GM13976 (cell line): ENCODE data around the gene ERG.

Experiments
- DNase-seq: peaks from one replicate; pipeline ENCODE4 v3.0.0; 2012; ENCODE audit warnings: low spot score
- CTCF ChIP-seq: IDR thresholded peaks from 2 replicates; pipeline ENCODE4 v1.5.1; 2012; ENCODE audit warnings: borderline replicate concordance, mild to moderate bottlenecking; ENCODE audit not compliant: insufficient read depth; ENCODE audit errors: extremely low read depth, missing control alignments, control extremely low read depth
- in situ Hi-C: fragments of 300-500 bp; cut with MboI; formaldehyde crosslinking; loops from one replicate; pipeline ENCODE4 v1.12.0; 2022; ENCODE audit warnings: low sequenced_read_pairs, mixed read lengths, inconsistent platforms; ENCODE audit not compliant: unreplicated experiment

ERG gene

GRCh38 chr21:38410466-38410865 lies 87.8 kb downstream of the ERG start:
- TF ChIP-seq CTCF: no peak
- in situ Hi-C loops: no loop called here
- no peak for DNase-seq

- no peak for TF ChIP-seq CTCF
- in situ Hi-C loops: no loop called here
Observed at GRCh38 chr21:38409907-38410306, 88.4 kb downstream of the ERG start.

DNA sequence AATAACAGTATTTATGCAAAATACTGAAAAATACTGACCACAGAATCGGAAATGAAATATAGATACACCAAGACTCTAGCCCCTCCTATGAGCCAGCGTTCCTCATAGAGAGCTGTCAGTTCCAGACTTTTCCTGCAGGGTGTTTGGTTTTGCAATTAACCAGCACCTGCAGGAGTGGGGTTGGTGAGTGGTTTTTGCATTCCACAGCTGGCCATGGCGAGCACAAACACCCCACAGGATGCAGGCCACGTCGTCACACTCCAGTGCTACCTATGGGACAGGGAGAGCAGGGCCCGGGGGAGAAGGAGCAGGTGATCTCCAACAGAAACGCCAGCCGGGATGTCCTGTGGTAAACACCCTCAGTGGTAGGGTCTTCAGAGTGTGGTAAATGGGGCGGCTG lies 94.1 kb downstream of the ERG start:
- TF ChIP-seq CTCF: no peak
- DNase-seq: no peak
- in situ Hi-C loops: no loop called here

More at GRCh38 chr21:38409907-38410306, 88.4 kb downstream of the ERG start:
- no peak for DNase-seq

DNA sequence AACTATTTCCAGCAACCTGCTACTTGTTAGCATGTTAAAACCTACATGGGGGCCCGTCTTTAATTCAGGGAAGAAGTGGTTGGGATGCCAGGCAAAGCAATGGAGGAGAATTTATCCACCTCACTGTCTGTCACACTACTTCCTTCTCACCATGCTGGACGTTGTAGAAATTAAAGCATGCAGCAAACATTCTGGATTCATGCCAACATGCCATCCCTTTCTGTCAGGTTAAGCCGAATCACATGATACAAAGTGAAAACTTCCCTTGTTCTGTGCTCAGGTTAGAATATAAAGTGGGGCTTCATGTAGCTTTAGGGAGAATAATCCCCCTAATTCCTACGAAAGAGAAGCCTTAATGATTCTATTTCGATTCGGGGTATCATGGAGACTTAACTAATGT lies 95.5 kb downstream of the ERG start:
- TF ChIP-seq CTCF: no peak
- DNase-seq: no peak
- in situ Hi-C loops: no loop called here

DNA sequence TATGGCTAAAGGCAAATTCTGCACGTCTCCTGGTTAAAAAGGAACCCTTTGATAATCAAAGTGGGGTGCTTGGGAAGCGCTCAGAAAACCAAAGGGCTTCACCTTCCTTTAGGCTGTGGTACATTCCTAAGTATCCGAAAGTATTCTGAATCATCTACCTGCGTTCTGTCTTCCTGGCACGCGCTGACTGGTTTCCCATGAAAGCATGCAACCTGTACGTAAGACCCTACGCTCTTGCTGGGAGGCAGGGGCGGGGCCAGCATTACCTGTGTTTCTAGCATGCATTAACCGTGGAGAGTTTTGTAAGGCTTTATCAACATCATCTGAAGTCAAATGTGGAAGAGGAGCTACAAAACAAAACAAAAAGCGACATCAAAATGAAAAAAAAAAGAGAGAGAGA lies 96.0 kb downstream of the ERG start:
- no peak for TF ChIP-seq CTCF
- DNase-seq: no peak
- in situ Hi-C loops: no loop called here

DNA sequence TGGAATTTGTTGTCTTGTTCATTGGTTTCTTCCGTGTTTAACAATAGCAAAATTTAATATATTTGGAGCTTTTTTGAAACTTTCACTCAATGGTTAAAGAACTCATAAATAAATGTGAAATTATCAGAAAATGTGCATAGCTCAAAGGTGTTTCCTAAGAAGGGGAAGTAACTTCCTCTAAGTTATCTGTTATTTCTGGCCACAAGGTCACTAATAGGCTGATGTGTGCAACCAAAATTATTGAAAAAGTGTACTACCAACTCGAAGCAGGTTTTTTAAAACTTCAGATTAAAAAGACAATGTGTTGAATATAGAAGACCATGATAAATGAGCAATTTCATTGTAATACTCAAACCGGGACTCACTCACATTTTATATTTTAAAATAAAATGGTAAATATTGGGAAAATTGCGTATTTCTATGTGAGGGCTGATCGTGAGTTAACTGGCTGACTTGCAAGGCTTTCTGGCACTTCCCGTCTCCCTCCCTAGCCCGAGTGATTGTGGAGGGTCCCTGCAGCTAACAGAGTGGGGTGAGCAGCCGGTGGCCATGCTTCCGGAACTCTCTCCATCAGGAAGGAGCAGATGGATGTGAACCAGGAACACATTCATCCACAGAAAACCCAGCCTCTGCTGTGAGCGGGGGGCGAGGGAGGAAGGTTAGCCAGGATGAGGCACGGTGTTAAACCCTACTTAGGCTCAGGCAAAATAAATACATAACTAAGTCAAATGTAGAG lies 96.9 kb downstream of the ERG start:
- in situ Hi-C loops: no loop called here
- TF ChIP-seq CTCF: no peak
- DNase-seq: no peak
